K562 (cell line): Measurements from ENCODE around the gene RPLP2. TPM values are rescaled to one million over a fixed set of nuclear protein-coding genes. Genes with fewer than 3 reads are reported as not detected.

Source experiments
- CSDE1 ChIP-seq, 2 experiments: fragments of 450-650 bp; IDR thresholded peaks; 2 replicates each; pipeline ENCODE4 v1.6.1; 2016; ENCODE audit warnings: mild to moderate bottlenecking in 1 of 2
- CXXC5 ChIP-seq: fragments of 250-450 bp; sonication (Bioruptor Pico); IDR thresholded peaks from 2 replicates; pipeline ENCODE4 v1.8.0; 2022; ENCODE audit warnings: inconsistent platforms, mild to moderate bottlenecking, moderate library complexity
- DIDO1 ChIP-seq: fragments of 450-650 bp; IDR thresholded peaks from 2 replicates; pipeline ENCODE4 v1.6.1; 2016; ENCODE audit warnings: low read depth, missing biosample characterization, missing genetic modification characterization
- ETV6 ChIP-seq, 3 experiments: fragments of 150-350 bp in 1 of 3; sonication (generic) in 1 of 3; formaldehyde crosslinking in 1 of 3; IDR thresholded peaks; 2 replicates each; pipeline versions ENCODE4 v1.6.1 to v1.8.0; 2014 to 2022; ENCODE audit warnings: borderline replicate concordance in 2 of 3, low read depth in 2 of 3, antibody characterized with exemption in 1 of 3, low read length in 1 of 3, mild to moderate bottlenecking in 1 of 3, missing genetic modification reagents in 1 of 3
- LEF1 ChIP-seq: fragments of 450-650 bp; IDR thresholded peaks from 2 replicates; pipeline ENCODE4 v1.6.1; 2016; ENCODE audit warnings: mild to moderate bottlenecking
- MAFG ChIP-seq: fragments of 450-650 bp; conservative IDR thresholded peaks from 2 replicates; pipeline ENCODE4 v1.6.1; 2016; ENCODE audit warnings: missing genetic modification characterization, missing compliant biosample characterization
- MTF1 ChIP-seq: fragments of 250-450 bp; sonication (Bioruptor Pico); IDR thresholded peaks from 2 replicates; pipeline ENCODE4 v1.9.0; 2021; ENCODE audit warnings: moderate library complexity, mild to moderate bottlenecking, inconsistent platforms, borderline replicate concordance
- NRF1 ChIP-seq, 2 experiments: fragments of 450-650 bp; IDR thresholded peaks in 1 of 2; conservative IDR thresholded peaks in 1 of 2; 2 replicates each; pipeline ENCODE4 v1.6.1; 2014; ENCODE audit warnings: mild to moderate bottlenecking in 2 of 2
- POLR2AphosphoS5 ChIP-seq: IDR thresholded peaks from 2 replicates; pipeline ENCODE4 v1.6.1; 2011; ENCODE audit warnings: mild to moderate bottlenecking, low read depth, low read length, moderate library complexity; ENCODE audit not compliant: control insufficient read depth, insufficient read depth
- POLR2B ChIP-seq: fragments of 450-650 bp; IDR thresholded peaks from 2 replicates; pipeline ENCODE4 v1.6.1; 2018; ENCODE audit warnings: low read depth; ENCODE audit not compliant: partially characterized antibody
- POLR2G ChIP-seq: fragments of 200-400 bp; formaldehyde crosslinking; IDR thresholded peaks from 2 replicates; pipeline ENCODE4 v1.6.1; 2017; ENCODE audit warnings: low read depth, mild to moderate bottlenecking, antibody characterized with exemption, low read length, moderate library complexity
- TEAD4 ChIP-seq, 2 experiments: sonication (generic) in 1 of 2; formaldehyde crosslinking in 1 of 2; IDR thresholded peaks; 2 replicates each; pipeline versions ENCODE4 v1.6.1 to v1.8.0; 2012 to 2022; ENCODE audit warnings: borderline replicate concordance in 1 of 2, inconsistent platforms in 1 of 2, low read length in 1 of 2, mild to moderate bottlenecking in 1 of 2, missing genetic modification reagents in 1 of 2
- ZNF12 ChIP-seq: sonication (generic); formaldehyde crosslinking; IDR thresholded peaks from 2 replicates; pipeline ENCODE4 v1.4.0; 2020; ENCODE audit warnings: mild to moderate bottlenecking, missing genetic modification reagents
- ZNF143 ChIP-seq: sonication (generic); formaldehyde crosslinking; IDR thresholded peaks from 2 replicates; pipeline ENCODE4 v1.9.0; 2022; ENCODE audit warnings: mild to moderate bottlenecking, missing genetic modification reagents
- polyA plus RNA-seq, 8 experiments: library from polyadenylated mRNA; depleted of rRNA in 4 of 8; stranded (reverse) in 5 of 8; unstranded in 3 of 8; fragments of >200 nt; fragmentation: Nextera tagmentation in 2 of 8; fragmentation: Illumina TruSeq in 1 of 8; extraction: Ambion mirVana in 2 of 8; extraction: Trizol in 1 of 8; gene quantifications; 2 replicates each; pipeline versions ENCODE4 v1.2.1 to v1.2.3, GENCODE V29; 2011 to 2014; ENCODE audit warnings: inconsistent platforms in 1 of 8, missing spikeins in 1 of 8
- total RNA-seq, 7 experiments: library from RNA; depleted of rRNA in 6 of 7; stranded (reverse); fragments of >200 nt in 6 of 7; fragmentation: Illumina TruSeq in 2 of 7; extraction: Trizol in 2 of 7; gene quantifications; 2 replicates each; pipeline versions ENCODE4 v1.2.1 to v1.2.3, GENCODE V29; 2011 to 2021; ENCODE audit warnings: low replicate concordance in 1 of 7
- TF ChIP-seq, protein P1 (sequence below), 2 experiments: fragments of 150-350 bp in 1 of 2; IDR thresholded peaks; 2 replicates each; pipeline ENCODE4 v1.6.1; 2012 to 2016; ENCODE audit warnings: low read depth in 2 of 2, low read length in 2 of 2, mild to moderate bottlenecking in 1 of 2, moderate library complexity in 1 of 2
- TF ChIP-seq, protein P2 (sequence below): fragments of 450-650 bp; formaldehyde crosslinking; IDR thresholded peaks from 2 replicates; pipeline ENCODE4 v1.4.0; 2020; ENCODE audit warnings: mild to moderate bottlenecking, moderate library complexity
- TF ChIP-seq, protein P3 (sequence below): fragments of 450-650 bp; IDR thresholded peaks from 2 replicates; pipeline ENCODE4 v1.6.1; 2016; ENCODE audit warnings: borderline replicate concordance

The RPLP2 gene
- total and polyA plus RNA-seq, 9 of the 15 experiments (the other 6 are each of a cell fraction or from before 2014, with no cell fraction given): 528 to 3,807 (median 1,633) TPM

- TF ChIP-seq ETV6 (IDR thresholded peaks at IDR 0.05; ENCODE audit: borderline replicate concordance in 1 of 2, low read depth in 2 of 2, low read length in 1 of 2) (no peak), ETV6 (CRISPR knock-in tag; IDR thresholded peaks at IDR 0.05; ENCODE audit: borderline replicate concordance) (no peak), LEF1 (no peak), POLR2G (peak; percentile 10), DIDO1 (tag) (no peak), MTF1 (CRISPR knock-in tag) (no peak), ZNF12 (CRISPR knock-in tag) (no peak), NRF1 (conservative IDR thresholded peaks at IDR 0.05 in 1 of 2, IDR thresholded peaks at IDR 0.05 in 1 of 2) (no peak), MAFG (tag) (no peak), TEAD4 (IDR thresholded peaks at IDR 0.05; ENCODE audit: low read length) (no peak), TEAD4 (CRISPR knock-in tag; IDR thresholded peaks at IDR 0.05; ENCODE audit: borderline replicate concordance) (no peak), POLR2AphosphoS5 (0 out of 2 replicates have a peak, but pooled peaks have one; percentile 24), ZNF143 (no peak), CXXC5 (CRISPR knock-in tag) (peak; percentile 8; the same call in 1 of the 2 replicates), CSDE1 (IDR thresholded peaks at IDR 0.05) (no peak), POLR2B (peak; percentile 27)
- TF ChIP-seq, protein P1, sequence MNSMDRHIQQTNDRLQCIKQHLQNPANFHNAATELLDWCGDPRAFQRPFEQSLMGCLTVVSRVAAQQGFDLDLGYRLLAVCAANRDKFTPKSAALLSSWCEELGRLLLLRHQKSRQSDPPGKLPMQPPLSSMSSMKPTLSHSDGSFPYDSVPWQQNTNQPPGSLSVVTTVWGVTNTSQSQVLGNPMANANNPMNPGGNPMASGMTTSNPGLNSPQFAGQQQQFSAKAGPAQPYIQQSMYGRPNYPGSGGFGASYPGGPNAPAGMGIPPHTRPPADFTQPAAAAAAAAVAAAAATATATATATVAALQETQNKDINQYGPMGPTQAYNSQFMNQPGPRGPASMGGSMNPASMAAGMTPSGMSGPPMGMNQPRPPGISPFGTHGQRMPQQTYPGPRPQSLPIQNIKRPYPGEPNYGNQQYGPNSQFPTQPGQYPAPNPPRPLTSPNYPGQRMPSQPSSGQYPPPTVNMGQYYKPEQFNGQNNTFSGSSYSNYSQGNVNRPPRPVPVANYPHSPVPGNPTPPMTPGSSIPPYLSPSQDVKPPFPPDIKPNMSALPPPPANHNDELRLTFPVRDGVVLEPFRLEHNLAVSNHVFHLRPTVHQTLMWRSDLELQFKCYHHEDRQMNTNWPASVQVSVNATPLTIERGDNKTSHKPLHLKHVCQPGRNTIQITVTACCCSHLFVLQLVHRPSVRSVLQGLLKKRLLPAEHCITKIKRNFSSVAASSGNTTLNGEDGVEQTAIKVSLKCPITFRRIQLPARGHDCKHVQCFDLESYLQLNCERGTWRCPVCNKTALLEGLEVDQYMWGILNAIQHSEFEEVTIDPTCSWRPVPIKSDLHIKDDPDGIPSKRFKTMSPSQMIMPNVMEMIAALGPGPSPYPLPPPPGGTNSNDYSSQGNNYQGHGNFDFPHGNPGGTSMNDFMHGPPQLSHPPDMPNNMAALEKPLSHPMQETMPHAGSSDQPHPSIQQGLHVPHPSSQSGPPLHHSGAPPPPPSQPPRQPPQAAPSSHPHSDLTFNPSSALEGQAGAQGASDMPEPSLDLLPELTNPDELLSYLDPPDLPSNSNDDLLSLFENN (IDR thresholded peaks at IDR 0.05; ENCODE audit: low read depth in 2 of 2, low read length in 2 of 2): no peak
- TF ChIP-seq, protein P2, sequence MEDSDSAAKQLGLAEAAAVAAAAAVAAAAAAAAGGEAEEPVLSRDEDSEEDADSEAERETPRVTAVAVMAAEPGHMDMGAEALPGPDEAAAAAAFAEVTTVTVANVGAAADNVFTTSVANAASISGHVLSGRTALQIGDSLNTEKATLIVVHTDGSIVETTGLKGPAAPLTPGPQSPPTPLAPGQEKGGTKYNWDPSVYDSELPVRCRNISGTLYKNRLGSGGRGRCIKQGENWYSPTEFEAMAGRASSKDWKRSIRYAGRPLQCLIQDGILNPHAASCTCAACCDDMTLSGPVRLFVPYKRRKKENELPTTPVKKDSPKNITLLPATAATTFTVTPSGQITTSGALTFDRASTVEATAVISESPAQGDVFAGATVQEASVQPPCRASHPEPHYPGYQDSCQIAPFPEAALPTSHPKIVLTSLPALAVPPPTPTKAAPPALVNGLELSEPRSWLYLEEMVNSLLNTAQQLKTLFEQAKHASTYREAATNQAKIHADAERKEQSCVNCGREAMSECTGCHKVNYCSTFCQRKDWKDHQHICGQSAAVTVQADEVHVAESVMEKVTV (CRISPR knock-in tag): no peak
- TF ChIP-seq, protein P3, sequence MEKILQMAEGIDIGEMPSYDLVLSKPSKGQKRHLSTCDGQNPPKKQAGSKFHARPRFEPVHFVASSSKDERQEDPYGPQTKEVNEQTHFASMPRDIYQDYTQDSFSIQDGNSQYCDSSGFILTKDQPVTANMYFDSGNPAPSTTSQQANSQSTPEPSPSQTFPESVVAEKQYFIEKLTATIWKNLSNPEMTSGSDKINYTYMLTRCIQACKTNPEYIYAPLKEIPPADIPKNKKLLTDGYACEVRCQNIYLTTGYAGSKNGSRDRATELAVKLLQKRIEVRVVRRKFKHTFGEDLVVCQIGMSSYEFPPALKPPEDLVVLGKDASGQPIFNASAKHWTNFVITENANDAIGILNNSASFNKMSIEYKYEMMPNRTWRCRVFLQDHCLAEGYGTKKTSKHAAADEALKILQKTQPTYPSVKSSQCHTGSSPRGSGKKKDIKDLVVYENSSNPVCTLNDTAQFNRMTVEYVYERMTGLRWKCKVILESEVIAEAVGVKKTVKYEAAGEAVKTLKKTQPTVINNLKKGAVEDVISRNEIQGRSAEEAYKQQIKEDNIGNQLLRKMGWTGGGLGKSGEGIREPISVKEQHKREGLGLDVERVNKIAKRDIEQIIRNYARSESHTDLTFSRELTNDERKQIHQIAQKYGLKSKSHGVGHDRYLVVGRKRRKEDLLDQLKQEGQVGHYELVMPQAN: peak; percentile 44; the same call in 1 of the 2 replicates
These were observed 22.9 kb downstream of the RPLP2 start, which contains the start of gene CD151 (continued) for GRCh38 chr11:832529-833113.
